ENCODE results near the gene ESRRG. TPM values are rescaled to one million over a fixed set of nuclear protein-coding genes. Genes with fewer than 3 reads are reported as not detected.

Gene ESRRG
- total and polyA plus RNA-seq, 2 of the 8 experiments (the other 6 are each of a cell fraction or from before 2014, with no cell fraction given): 0.59 to 1.4 TPM

- Histone ChIP-seq H3K4me3 (ENCODE audit: extremely low read depth in 1 of 4, insufficient read depth in 2 of 4, low read depth in 3 of 4, low read length in 4 of 4) (no peak overlapping the region), H3K79me1 (ENCODE audit: low read depth, low read length) (no peaks in the 10 kb centered on the region), H2AK5ac (ENCODE audit: low read depth, low read length) (no peak overlapping the region), H4K20me1 (replicated peaks in 1 of 2; ENCODE audit: control insufficient read depth in 1 of 2, insufficient read depth in 2 of 2, low read length in 2 of 2) (no peaks in the 10 kb centered on the region), H4K5ac (ENCODE audit: insufficient read length, low read depth, low read length) (no peak overlapping the region), H4K91ac (replicated peaks; ENCODE audit: insufficient read length, low read length) (no peak overlapping the region), H3K9me3 (ENCODE audit: insufficient read depth in 2 of 2, low read depth in 1 of 2, low read length in 1 of 2) (no peaks in the 10 kb centered on the region), H3K18ac (ENCODE audit: extremely low read depth, low read length) (no peak overlapping the region), H3K23me2 (ENCODE audit: low read depth, low read length) (peaks cover 2% of the 10 kb centered on the region; the same call in 1 of the 2 replicates), H2BK120ac (replicated peaks; ENCODE audit: low read depth, low read length) (no peak overlapping the region), H3K4me2 (ENCODE audit: insufficient read depth in 1 of 2, low read depth in 2 of 2, low read length in 2 of 2) (no peak overlapping the region), H3K27ac (ENCODE audit: low read depth, low read length) (no peak overlapping the region), H3K4ac (replicated peaks; ENCODE audit: insufficient read length, low read depth, low read length) (no peak overlapping the region), H3K9ac (replicated peaks in 1 of 4; ENCODE audit: extremely low read depth in 1 of 4, low read depth in 3 of 4, low read length in 3 of 4) (no peak overlapping the region), H3K14ac (ENCODE audit: insufficient read length) (peak overlapping the region; percentile 48), H3K56ac (replicated peaks; ENCODE audit: insufficient read length, low read depth, low read length) (no peak overlapping the region), H2BK15ac (ENCODE audit: low read length) (no peak overlapping the region), H2BK5ac (ENCODE audit: low read depth, low read length) (no peak overlapping the region), H3K79me2 (ENCODE audit: control insufficient read depth in 1 of 2, insufficient read depth in 2 of 2, low read length in 2 of 2) (no peaks in the 10 kb centered on the region), H3K36me3 (ENCODE audit: control insufficient read depth in 2 of 4, insufficient read depth in 4 of 4, low read length in 3 of 4) (no peaks in the 10 kb centered on the region), H2AFZ (ENCODE audit: low read length) (no peak overlapping the region), H3K23ac (ENCODE audit: insufficient read length) (no peak overlapping the region), H3K27me3 (replicated peaks in 1 of 4; ENCODE audit: control insufficient read depth in 3 of 4, extremely low read depth in 1 of 4, insufficient read depth in 3 of 4, low read length in 3 of 4) (no peaks in the 10 kb centered on the region), H2BK12ac (ENCODE audit: low read depth, low read length) (no peak overlapping the region), H2BK20ac (ENCODE audit: low read length) (no peak overlapping the region), H4K8ac (ENCODE audit: extremely low read depth, insufficient read depth, low read length) (no peak overlapping the region), H3K4me1 (replicated peaks in 1 of 4; ENCODE audit: control insufficient read depth in 3 of 4, insufficient read depth in 4 of 4, low read length in 3 of 4) (peaks cover 0 to 10% (median 8%) of the 10 kb centered on the region in 4 experiments; a peak in 6 of 7 replicates)
- ChIA-PET POLR2A (ENCODE audit: partially characterized antibody) (interaction anchor here (0.6 kb wide), 1 partner anchor 321 kb away, joined by 3 read pairs; no protein-coding TSS in a partner anchor), CTCF (ENCODE audit: partially characterized antibody) (interaction anchor here (0.6 to 0.7 kb wide), 2 partner anchors 25 to 539 kb away, joined by 3 to 4 read pairs; no protein-coding TSS in a partner anchor)
- FAIRE-seq (no peak), DNase-seq (ENCODE audit: low read depth in 1 of 2, low spot score in 2 of 2) (no peak)
- WGBS, 2 experiments (ENCODE audit: extremely low coverage in 1 of 2, insufficient coverage in 1 of 2, insufficient read length in 1 of 2, insufficient replicate concordance in 2 of 2, low coverage in 1 of 2, low lambda C conversion rate in 2 of 2, missing lambda C conversion rate in 1 of 2): 87% methylated on average over 3 of the region's 3 CpGs; no CpG with 5 or more reads in 1 of the 2 experiments
- no peak for TF ChIP-seq CHD1 (IDR thresholded peaks at IDR 0.05; ENCODE audit: low read depth, low read length)
These were observed 31.5 kb downstream of the ESRRG start for GRCh38 chr1:216691710-216692109.

Measured in H1 (cell line).